GM12878 (cell line): ENCODE data around the gene CXXC5. TPM values are rescaled to one million over a fixed set of nuclear protein-coding genes. Genes with fewer than 3 reads are reported as not detected.

Experiments used
- ATF7 ChIP-seq: fragments of 450-650 bp; IDR thresholded peaks from 2 replicates; pipeline ENCODE4 v1.6.1; 2016; ENCODE audit warnings: low read depth, mild to moderate bottlenecking
- BACH1 ChIP-seq: fragments of 450-650 bp; IDR thresholded peaks from 2 replicates; pipeline ENCODE4 v1.6.1; 2017; ENCODE audit warnings: mild to moderate bottlenecking, borderline replicate concordance
- FOS ChIP-seq: IDR thresholded peaks from 3 replicates; pipeline ENCODE4 v1.6.1; 2011; ENCODE audit warnings: borderline replicate concordance; ENCODE audit not compliant: insufficient read length; ENCODE audit errors: extremely low read depth
- IKZF1 ChIP-seq: fragments of 450-650 bp; conservative IDR thresholded peaks from 2 replicates; pipeline ENCODE4 v1.6.1; 2017; ENCODE audit warnings: antibody characterized with exemption, mild to moderate bottlenecking
- JUND ChIP-seq: IDR thresholded peaks from 2 replicates; pipeline ENCODE4 v1.6.1; 2012; ENCODE audit warnings: low read depth, mild to moderate bottlenecking, low read length, improper control_type of control experiment, moderate library complexity
- KLF5 ChIP-seq: fragments of 450-650 bp; IDR thresholded peaks from 2 replicates; pipeline ENCODE4 v1.6.1; 2014; ENCODE audit warnings: mild to moderate bottlenecking; ENCODE audit not compliant: partially characterized antibody
- MTA2 ChIP-seq: fragments of 450-650 bp; IDR thresholded peaks from 2 replicates; pipeline ENCODE4 v1.6.1; 2016; ENCODE audit warnings: low read depth, mild to moderate bottlenecking, moderate library complexity
- NBN ChIP-seq: fragments of 450-650 bp; IDR thresholded peaks from 2 replicates; pipeline ENCODE4 v1.6.1; 2016
- NR2C1 ChIP-seq: fragments of 450-650 bp; IDR thresholded peaks from 2 replicates; pipeline ENCODE4 v1.6.1; 2017; ENCODE audit warnings: antibody characterized with exemption, mild to moderate bottlenecking, moderate library complexity
- PKNOX1 ChIP-seq: fragments of 450-650 bp; IDR thresholded peaks from 2 replicates; pipeline ENCODE4 v1.6.1; 2016; ENCODE audit warnings: mild to moderate bottlenecking
- RCOR1 ChIP-seq: conservative IDR thresholded peaks from 2 replicates; pipeline ENCODE4 v1.6.1; 2012; ENCODE audit warnings: low read depth, low read length, improper control_type of control experiment
- SPI1 ChIP-seq: IDR thresholded peaks from 2 replicates; pipeline ENCODE4 v1.6.1; 2011; ENCODE audit warnings: low read depth, mild to moderate bottlenecking, low read length, moderate library complexity, borderline replicate concordance; ENCODE audit not compliant: insufficient read depth
- ZBED1 ChIP-seq: IDR thresholded peaks from 2 replicates; pipeline ENCODE4 v1.6.1; 2016; ENCODE audit warnings: borderline replicate concordance
- ZNF207 ChIP-seq: fragments of 450-650 bp; IDR thresholded peaks from 2 replicates; pipeline ENCODE4 v1.6.1; 2014; ENCODE audit warnings: antibody characterized with exemption, mild to moderate bottlenecking, borderline replicate concordance
- polyA plus RNA-seq, 11 experiments: library from polyadenylated mRNA; depleted of rRNA in 4 of 11; unstranded in 6 of 11; stranded (reverse) in 5 of 11; fragments of >200 nt; fragmentation: Nextera tagmentation in 4 of 11; fragmentation: Illumina TruSeq in 1 of 11; extraction: Ambion mirVana in 4 of 11; extraction: Trizol in 1 of 11; gene quantifications; 1 replicate in 1 of 11; 2 replicates in 10 of 11; pipeline versions ENCODE4 v1.2.1 to v1.2.3, GENCODE V29; 2011 to 2016; ENCODE audit warnings: inconsistent platforms in 2 of 11, missing spikeins in 2 of 11, low read depth in 1 of 11
- total RNA-seq, 4 experiments: library from RNA; depleted of rRNA in 3 of 4; stranded (reverse); fragments of >200 nt in 3 of 4; fragmentation: Illumina TruSeq in 1 of 4; extraction: Trizol in 1 of 4; gene quantifications; 2 replicates each; pipeline versions ENCODE4 v1.2.1 to v1.2.3, GENCODE V29; 2013 to 2021
- TF ChIP-seq, protein P1 (sequence below): fragments of 150-350 bp; IDR thresholded peaks from 2 replicates; pipeline ENCODE4 v1.6.1; 2014; ENCODE audit warnings: mild to moderate bottlenecking, low read depth, low read length
- TF ChIP-seq, protein P2 (sequence below): fragments of 150-350 bp; IDR thresholded peaks from 2 replicates; pipeline ENCODE4 v1.6.1; 2016; ENCODE audit warnings: low read depth, low read length
- TF ChIP-seq, protein P3 (sequence below): IDR thresholded peaks from 2 replicates; pipeline ENCODE4 v1.6.1; 2012; ENCODE audit warnings: improper control_type of control experiment, low read depth, low read length; ENCODE audit not compliant: insufficient replicate concordance

Gene CXXC5
- total and polyA plus RNA-seq, 10 of the 15 experiments (the other 5 are each of a cell fraction or from before 2014, with no cell fraction given): 1.8 to 90.8 (median 40.7) TPM

DNA sequence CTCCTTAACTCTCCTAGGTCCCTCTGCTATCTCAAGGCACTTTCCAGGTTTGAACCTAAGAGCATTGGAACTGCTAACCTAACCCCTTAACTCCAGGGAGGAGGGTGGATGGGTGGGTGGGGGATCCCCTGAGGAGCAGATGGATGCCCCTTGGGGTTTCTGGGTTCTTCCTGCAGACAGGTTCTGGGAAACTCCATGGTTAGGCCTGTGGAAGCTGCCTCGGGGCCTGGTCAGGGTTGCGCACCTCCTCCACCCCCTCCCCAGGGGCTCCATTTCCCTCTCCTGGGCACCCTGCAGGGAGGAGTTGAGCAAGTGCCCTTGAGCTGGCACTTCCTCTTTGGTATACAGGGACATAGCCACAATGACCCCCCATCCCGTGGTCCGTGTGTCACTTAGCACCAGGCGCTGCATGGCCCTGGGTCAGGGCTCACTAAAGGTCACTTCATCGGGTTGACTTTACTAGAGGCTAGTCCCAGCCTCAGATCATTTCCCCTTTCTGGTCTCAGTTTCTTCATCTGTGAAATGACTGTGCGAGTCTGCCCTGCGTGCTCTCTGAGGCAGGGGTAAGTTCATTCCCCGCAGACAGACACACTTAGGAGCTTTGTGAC is 16.0 kb downstream of the CXXC5 start (continued):
- TF ChIP-seq KLF5 (no peak), FOS (no peak), SPI1 (peak; percentile 94), RCOR1 (no peak; the same call in 1 of the 2 replicates), MTA2 (peak; percentile 69), NR2C1 (peak; percentile 59; the same call in 1 of the 2 replicates), JUND (peak; percentile 33; the same call in 1 of the 2 replicates), IKZF1 (peak; percentile 84), NBN (peak; percentile 75; the same call in 1 of the 2 replicates), BACH1 (0 out of 2 replicates have a peak, but pooled peaks have one; percentile 38), ATF7 (no peak), ZNF207 (no peak), PKNOX1 (0 out of 2 replicates have a peak, but pooled peaks have one; percentile 30), ZBED1 (no peak; the same call in 1 of the 2 replicates)
- TF ChIP-seq, protein P1, sequence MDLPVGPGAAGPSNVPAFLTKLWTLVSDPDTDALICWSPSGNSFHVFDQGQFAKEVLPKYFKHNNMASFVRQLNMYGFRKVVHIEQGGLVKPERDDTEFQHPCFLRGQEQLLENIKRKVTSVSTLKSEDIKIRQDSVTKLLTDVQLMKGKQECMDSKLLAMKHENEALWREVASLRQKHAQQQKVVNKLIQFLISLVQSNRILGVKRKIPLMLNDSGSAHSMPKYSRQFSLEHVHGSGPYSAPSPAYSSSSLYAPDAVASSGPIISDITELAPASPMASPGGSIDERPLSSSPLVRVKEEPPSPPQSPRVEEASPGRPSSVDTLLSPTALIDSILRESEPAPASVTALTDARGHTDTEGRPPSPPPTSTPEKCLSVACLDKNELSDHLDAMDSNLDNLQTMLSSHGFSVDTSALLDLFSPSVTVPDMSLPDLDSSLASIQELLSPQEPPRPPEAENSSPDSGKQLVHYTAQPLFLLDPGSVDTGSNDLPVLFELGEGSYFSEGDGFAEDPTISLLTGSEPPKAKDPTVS: no peak
- TF ChIP-seq, protein P2, sequence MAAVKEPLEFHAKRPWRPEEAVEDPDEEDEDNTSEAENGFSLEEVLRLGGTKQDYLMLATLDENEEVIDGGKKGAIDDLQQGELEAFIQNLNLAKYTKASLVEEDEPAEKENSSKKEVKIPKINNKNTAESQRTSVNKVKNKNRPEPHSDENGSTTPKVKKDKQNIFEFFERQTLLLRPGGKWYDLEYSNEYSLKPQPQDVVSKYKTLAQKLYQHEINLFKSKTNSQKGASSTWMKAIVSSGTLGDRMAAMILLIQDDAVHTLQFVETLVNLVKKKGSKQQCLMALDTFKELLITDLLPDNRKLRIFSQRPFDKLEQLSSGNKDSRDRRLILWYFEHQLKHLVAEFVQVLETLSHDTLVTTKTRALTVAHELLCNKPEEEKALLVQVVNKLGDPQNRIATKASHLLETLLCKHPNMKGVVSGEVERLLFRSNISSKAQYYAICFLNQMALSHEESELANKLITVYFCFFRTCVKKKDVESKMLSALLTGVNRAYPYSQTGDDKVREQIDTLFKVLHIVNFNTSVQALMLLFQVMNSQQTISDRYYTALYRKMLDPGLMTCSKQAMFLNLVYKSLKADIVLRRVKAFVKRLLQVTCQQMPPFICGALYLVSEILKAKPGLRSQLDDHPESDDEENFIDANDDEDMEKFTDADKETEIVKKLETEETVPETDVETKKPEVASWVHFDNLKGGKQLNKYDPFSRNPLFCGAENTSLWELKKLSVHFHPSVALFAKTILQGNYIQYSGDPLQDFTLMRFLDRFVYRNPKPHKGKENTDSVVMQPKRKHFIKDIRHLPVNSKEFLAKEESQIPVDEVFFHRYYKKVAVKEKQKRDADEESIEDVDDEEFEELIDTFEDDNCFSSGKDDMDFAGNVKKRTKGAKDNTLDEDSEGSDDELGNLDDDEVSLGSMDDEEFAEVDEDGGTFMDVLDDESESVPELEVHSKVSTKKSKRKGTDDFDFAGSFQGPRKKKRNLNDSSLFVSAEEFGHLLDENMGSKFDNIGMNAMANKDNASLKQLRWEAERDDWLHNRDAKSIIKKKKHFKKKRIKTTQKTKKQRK: no peak
- TF ChIP-seq, protein P3, sequence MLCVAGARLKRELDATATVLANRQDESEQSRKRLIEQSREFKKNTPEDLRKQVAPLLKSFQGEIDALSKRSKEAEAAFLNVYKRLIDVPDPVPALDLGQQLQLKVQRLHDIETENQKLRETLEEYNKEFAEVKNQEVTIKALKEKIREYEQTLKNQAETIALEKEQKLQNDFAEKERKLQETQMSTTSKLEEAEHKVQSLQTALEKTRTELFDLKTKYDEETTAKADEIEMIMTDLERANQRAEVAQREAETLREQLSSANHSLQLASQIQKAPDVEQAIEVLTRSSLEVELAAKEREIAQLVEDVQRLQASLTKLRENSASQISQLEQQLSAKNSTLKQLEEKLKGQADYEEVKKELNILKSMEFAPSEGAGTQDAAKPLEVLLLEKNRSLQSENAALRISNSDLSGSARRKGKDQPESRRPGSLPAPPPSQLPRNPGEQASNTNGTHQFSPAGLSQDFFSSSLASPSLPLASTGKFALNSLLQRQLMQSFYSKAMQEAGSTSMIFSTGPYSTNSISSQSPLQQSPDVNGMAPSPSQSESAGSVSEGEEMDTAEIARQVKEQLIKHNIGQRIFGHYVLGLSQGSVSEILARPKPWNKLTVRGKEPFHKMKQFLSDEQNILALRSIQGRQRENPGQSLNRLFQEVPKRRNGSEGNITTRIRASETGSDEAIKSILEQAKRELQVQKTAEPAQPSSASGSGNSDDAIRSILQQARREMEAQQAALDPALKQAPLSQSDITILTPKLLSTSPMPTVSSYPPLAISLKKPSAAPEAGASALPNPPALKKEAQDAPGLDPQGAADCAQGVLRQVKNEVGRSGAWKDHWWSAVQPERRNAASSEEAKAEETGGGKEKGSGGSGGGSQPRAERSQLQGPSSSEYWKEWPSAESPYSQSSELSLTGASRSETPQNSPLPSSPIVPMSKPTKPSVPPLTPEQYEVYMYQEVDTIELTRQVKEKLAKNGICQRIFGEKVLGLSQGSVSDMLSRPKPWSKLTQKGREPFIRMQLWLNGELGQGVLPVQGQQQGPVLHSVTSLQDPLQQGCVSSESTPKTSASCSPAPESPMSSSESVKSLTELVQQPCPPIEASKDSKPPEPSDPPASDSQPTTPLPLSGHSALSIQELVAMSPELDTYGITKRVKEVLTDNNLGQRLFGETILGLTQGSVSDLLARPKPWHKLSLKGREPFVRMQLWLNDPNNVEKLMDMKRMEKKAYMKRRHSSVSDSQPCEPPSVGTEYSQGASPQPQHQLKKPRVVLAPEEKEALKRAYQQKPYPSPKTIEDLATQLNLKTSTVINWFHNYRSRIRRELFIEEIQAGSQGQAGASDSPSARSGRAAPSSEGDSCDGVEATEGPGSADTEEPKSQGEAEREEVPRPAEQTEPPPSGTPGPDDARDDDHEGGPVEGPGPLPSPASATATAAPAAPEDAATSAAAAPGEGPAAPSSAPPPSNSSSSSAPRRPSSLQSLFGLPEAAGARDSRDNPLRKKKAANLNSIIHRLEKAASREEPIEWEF: no peak
